ENCODE measurements around the gene PTPRA.

DNA sequence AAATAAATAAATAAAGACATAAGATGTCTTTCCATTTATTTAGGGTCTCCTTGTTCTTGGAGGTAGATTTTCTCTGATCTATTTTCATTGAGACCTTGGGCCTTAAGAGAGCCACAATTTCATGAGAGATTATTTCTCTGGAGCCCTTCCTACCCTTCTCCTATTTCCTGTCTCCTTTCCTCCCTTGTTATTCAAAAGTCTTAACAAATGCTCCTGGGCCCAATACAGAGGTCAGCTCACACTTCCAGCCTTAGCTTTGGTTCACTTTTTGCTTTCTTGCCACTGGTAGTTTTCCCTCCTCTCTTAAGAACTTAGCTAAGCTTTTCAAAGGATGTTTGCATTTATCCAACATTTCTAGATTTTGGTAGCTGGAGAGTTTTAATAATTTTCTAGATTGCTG is 44.0 kb downstream of the PTPRA start:
- TF ChIP-seq CTCF (IDR thresholded peaks at IDR 0.05; ENCODE audit: insufficient read depth, low read depth, low read length), result no peak
- TF ChIP-seq EZH2 (IDR thresholded peaks at IDR 0.05; ENCODE audit: insufficient read depth, low read length), result no peak

Data from astrocyte (in vitro differentiated cells and primary cell).